HG03432 (cell line): Measurements from ENCODE around the gene ESAM.

ENCODE experiments used
- ATAC-seq: cut with Tn5 transposase; IDR thresholded peaks from one replicate; pipeline ENCODE4 v1.9.1; 2021; ENCODE audit warnings: mild to moderate bottlenecking, moderate library complexity; ENCODE audit not compliant: unreplicated experiment

The ESAM gene

GRCh38 chr11:124753624-124754023, 8.5 kb downstream of the ESAM start:
- ATAC-seq: no peak

GRCh38 chr11:124753205-124753604, 8.9 kb downstream of the ESAM start:
- ATAC-seq: no peak

- no peak for ATAC-seq
Measured at GRCh38 chr11:124752471-124753102, 9.5 kb downstream of the ESAM start.

- no peak for ATAC-seq
Measured at GRCh38 chr11:124751741-124752470, 10.2 kb downstream of the ESAM start, which contains the start of gene VSIG2. TSS of gene VSIG2 (minus strand) at chr11:124752255. CDS start at chr11:124752137, 118 bp downstream.

- ATAC-seq: no peak
Measured at GRCh38 chr11:124751391-124751740, 10.7 kb downstream of the ESAM start.

- ATAC-seq: no peak
Measured at GRCh38 chr11:124749912-124750311, 12.2 kb downstream of the ESAM start.

GRCh38 chr11:124748481-124749343, 13.4 kb downstream of the ESAM start:
- no peak for ATAC-seq

- ATAC-seq: no peak
Measured at GRCh38 chr11:124748100-124748418, 14.0 kb downstream of the ESAM start.

GRCh38 chr11:124747406-124748099, 14.5 kb downstream of the ESAM start:
- ATAC-seq: no peak

GRCh38 chr11:124746621-124747243, 15.4 kb downstream of the ESAM start:
- ATAC-seq: peak; percentile 92

GRCh38 chr11:124745835-124746620, 16.1 kb downstream of the ESAM start:
- peak; percentile 18 for ATAC-seq

GRCh38 chr11:124745270-124745834, 16.7 kb downstream of the ESAM start:
- no peak for ATAC-seq

GRCh38 chr11:124743050-124743449, 19.0 kb downstream of the ESAM start:
- ATAC-seq: no peak

- no peak for ATAC-seq
Measured at GRCh38 chr11:124742555-124742954, 19.5 kb downstream of the ESAM start.

- peak; percentile 53 for ATAC-seq
Measured at GRCh38 chr11:124740277-124740882, 21.7 kb downstream of the ESAM start.

- ATAC-seq: peak; percentile 99
Measured at GRCh38 chr11:124739479-124740276, 22.4 kb downstream of the ESAM start, which contains the start of gene NRGN. TSS of gene NRGN (plus strand) at chr11:124739942. CDS start at chr11:124740085, 143 bp downstream.

GRCh38 chr11:124738713-124739478, 23.2 kb downstream of the ESAM start:
- ATAC-seq: no peak
